ENCODE measurements around the gene CNTNAP2. TPM values are rescaled to one million over a fixed set of nuclear protein-coding genes. Genes with fewer than 3 reads are reported as not detected.

The CNTNAP2 gene
- total and polyA plus RNA-seq, 2 of the 13 experiments (the other 11 are each of a cell fraction or from before 2014, with no cell fraction given), result 0.40 to 0.42 TPM

- H3K27ac ChIP-seq (ENCODE audit: extremely low read length, insufficient read depth, low read length), result no peak overlapping the region
- H3K4me1 ChIP-seq (ENCODE audit: insufficient read depth, low read length), result no peaks in the 10 kb centered on the region
- ChIA-PET POLR2A (no interaction called here), CTCF (ENCODE audit: low intra/inter-chr PET ratio, low total read pairs) (no interaction called here)
- H3K9ac ChIP-seq (ENCODE audit: insufficient read depth, low read depth, low read length), result no peak overlapping the region
- in situ Hi-C loops (cut with HindIII; ENCODE audit: extremely low pct_ligation_motif_present, low pct_unique_long_range_greater_than_20kb), result no loop called here
- ATAC-seq, result no peak
- TF ChIP-seq HOXA5 (CRISPR knock-in tag; IDR thresholded peaks at IDR 0.05) (no peak), EHMT2 (IDR thresholded peaks at IDR 0.05; ENCODE audit: borderline replicate concordance, low read depth, low read length) (no peak), MAFK (conservative IDR thresholded peaks at IDR 0.05 in 1 of 2, IDR thresholded peaks at IDR 0.05 in 1 of 2; ENCODE audit: low read length in 2 of 2) (peak in 1 of 2 experiments; percentile 14; a peak in 1 of 4 replicates), SYNCRIP (IDR thresholded peaks at IDR 0.05; ENCODE audit: insufficient read depth, low read depth, low read length) (no peak), ATF7-NPFF (CRISPR knock-in tag; IDR thresholded peaks at IDR 0.05; ENCODE audit: low read depth) (no peak), ZNF264 (CRISPR knock-in tag; IDR thresholded peaks at IDR 0.05) (no peak)
- no peaks in the 10 kb centered on the region for H3K27me3 ChIP-seq (ENCODE audit: control insufficient read depth in 1 of 2, insufficient read depth in 2 of 2, low read length in 2 of 2)
- no peaks in the 10 kb centered on the region for H3K36me3 ChIP-seq (replicated peaks in 1 of 2; ENCODE audit: control insufficient read depth in 1 of 2, insufficient read depth in 2 of 2, low read length in 2 of 2)
- H3K4me2 ChIP-seq (ENCODE audit: low read depth, low read length), result no peak overlapping the region
- WGBS (ENCODE audit: low lambda C conversion rate), result 4% methylated on average over 1 of the region's 1 CpG
- no peak for FAIRE-seq
- H2AFZ ChIP-seq (ENCODE audit: low read length), result no peak overlapping the region
- H3K79me2 ChIP-seq (ENCODE audit: insufficient read depth, low read length), result no peaks in the 10 kb centered on the region
- no peak for DNase-seq (ENCODE audit: low spot score)
- no TSS peak for BruUV-seq (replicated peaks)
- no peaks in the 10 kb centered on the region for H4K20me1 ChIP-seq (ENCODE audit: insufficient read depth, low read length)
- H3K4me3 ChIP-seq (replicated peaks in 1 of 3; ENCODE audit: insufficient read depth in 1 of 3, low read depth in 2 of 3, low read length in 3 of 3), result no peak overlapping the region
- intact Hi-C loops (cut with micrococcal nuclease; ENCODE audit: unreplicated experiment), result no loop called here
- H3K9me3 ChIP-seq (ENCODE audit: low read length), result peaks cover 66% of the 10 kb centered on the region
Observed at GRCh38 chr7:147033641-147034040, 917.0 kb downstream of the CNTNAP2 start.

GRCh38 chr7:147041438-147041837 lies 924.8 kb downstream of the CNTNAP2 start:
- no TSS peak for BruUV-seq (replicated peaks)
- Histone ChIP-seq H3K4me2 (ENCODE audit: low read depth, low read length) (no peak overlapping the region), H3K9me3 (ENCODE audit: low read length) (peaks cover 68% of the 10 kb centered on the region), H4K20me1 (ENCODE audit: insufficient read depth, low read length) (no peaks in the 10 kb centered on the region), H3K79me2 (ENCODE audit: insufficient read depth, low read length) (no peaks in the 10 kb centered on the region), H3K36me3 (replicated peaks in 1 of 2; ENCODE audit: control insufficient read depth in 1 of 2, insufficient read depth in 2 of 2, low read length in 2 of 2) (no peaks in the 10 kb centered on the region), H3K4me1 (ENCODE audit: insufficient read depth, low read length) (no peaks in the 10 kb centered on the region), H3K27me3 (ENCODE audit: control insufficient read depth in 1 of 2, insufficient read depth in 2 of 2, low read length in 2 of 2) (no peaks in the 10 kb centered on the region), H3K4me3 (replicated peaks in 1 of 3; ENCODE audit: insufficient read depth in 1 of 3, low read depth in 2 of 3, low read length in 3 of 3) (no peak overlapping the region), H3K9ac (ENCODE audit: insufficient read depth, low read depth, low read length) (no peak overlapping the region), H3K27ac (ENCODE audit: extremely low read length, insufficient read depth, low read length) (no peak overlapping the region), H2AFZ (ENCODE audit: low read length) (no peak overlapping the region)
- ChIA-PET CTCF (ENCODE audit: low intra/inter-chr PET ratio, low total read pairs) (no interaction called here), POLR2A (no interaction called here)
- in situ Hi-C loops (cut with HindIII; ENCODE audit: extremely low pct_ligation_motif_present, low pct_unique_long_range_greater_than_20kb), result no loop called here
- WGBS (ENCODE audit: low lambda C conversion rate), result 58% methylated on average over 2 of the region's 2 CpGs
- ATAC-seq (no peak), DNase-seq (ENCODE audit: low spot score) (no peak), FAIRE-seq (no peak)
- intact Hi-C loops (cut with micrococcal nuclease; ENCODE audit: unreplicated experiment), result no loop called here
- TF ChIP-seq ZNF335 (CRISPR knock-in tag; IDR thresholded peaks at IDR 0.05), result no peak
- no peak for TF ChIP-seq ZFP37 (CRISPR knock-in tag; IDR thresholded peaks at IDR 0.05; ENCODE audit: borderline replicate concordance)
- no peak for TF ChIP-seq KDM6A (CRISPR knock-in tag; IDR thresholded peaks at IDR 0.05; ENCODE audit: low read depth)
- no peak for TF ChIP-seq GLMP (CRISPR knock-in tag; IDR thresholded peaks at IDR 0.05; ENCODE audit: borderline replicate concordance)
- no peak for TF ChIP-seq MIER2 (CRISPR knock-in tag; IDR thresholded peaks at IDR 0.05)
- no peak for TF ChIP-seq ZNF773 (CRISPR knock-in tag; IDR thresholded peaks at IDR 0.05; ENCODE audit: borderline replicate concordance)
- TF ChIP-seq TEAD3 (CRISPR knock-in tag; optimal IDR thresholded peaks at IDR 0.05; ENCODE audit: borderline replicate concordance), result no peak
- no peak for TF ChIP-seq TBP (CRISPR knock-in tag; IDR thresholded peaks at IDR 0.05)
- TF ChIP-seq ZNF280D (CRISPR knock-in tag; IDR thresholded peaks at IDR 0.05), result no peak
- no peak for TF ChIP-seq ZNF577 (CRISPR knock-in tag; IDR thresholded peaks at IDR 0.05; ENCODE audit: borderline replicate concordance, low read depth)
- TF ChIP-seq ZNF33A (CRISPR knock-in tag; IDR thresholded peaks at IDR 0.05; ENCODE audit: borderline replicate concordance), result no peak
